A549 (cell line): Measurements from ENCODE around the gene ENAH.

Source experiments
- ATOH8 ChIP-seq: fragments of 250-450 bp; sonication (Bioruptor Pico); IDR thresholded peaks from 2 replicates; pipeline ENCODE4 v1.5.0; 2020; ENCODE audit warnings: low read depth, mild to moderate bottlenecking, moderate library complexity
- CEBPB ChIP-seq, 2 experiments: fragments of >200 bp in 1 of 2; sonication (Bioruptor Twin) in 1 of 2; formaldehyde crosslinking in 1 of 2; IDR thresholded peaks; 2 replicates each; pipeline ENCODE4 v1.6.1; 2012 to 2016
- FOSL2 ChIP-seq, 2 experiments: fragments of 450-650 bp in 1 of 2; fragments of >200 bp in 1 of 2; sonication (Bioruptor Twin) in 1 of 2; formaldehyde crosslinking; IDR thresholded peaks; 2 replicates each; pipeline versions ENCODE4 v1.5.0 to v1.6.1; 2016 to 2020; ENCODE audit warnings: mild to moderate bottlenecking in 1 of 2, moderate library complexity in 1 of 2
- GATA3 ChIP-seq: IDR thresholded peaks from 2 replicates; pipeline ENCODE4 v1.6.1; 2012; ENCODE audit warnings: borderline replicate concordance
- HOXB5 ChIP-seq: fragments of 250-450 bp; sonication (Bioruptor Pico); IDR thresholded peaks from 2 replicates; pipeline ENCODE4 v1.5.0; 2020; ENCODE audit warnings: mild to moderate bottlenecking, moderate library complexity
- JUNB ChIP-seq: fragments of >200 bp; sonication (Bioruptor Twin); formaldehyde crosslinking; IDR thresholded peaks from 2 replicates; pipeline ENCODE4 v1.6.1; 2016
- KDM1A ChIP-seq: fragments of 200-600 bp; sonication (generic); IDR thresholded peaks from 2 replicates; pipeline ENCODE4 v1.6.1; 2016; ENCODE audit warnings: low read depth, mild to moderate bottlenecking
- POLR2A ChIP-seq: IDR thresholded peaks from 2 replicates; pipeline ENCODE4 v1.6.1; 2012; ENCODE audit warnings: mild to moderate bottlenecking, low read length
- RCOR1 ChIP-seq: fragments of 150-350 bp; IDR thresholded peaks from 2 replicates; pipeline ENCODE4 v1.6.1; 2014; ENCODE audit warnings: antibody characterized with exemption, low read length, low read depth
- SMC3 ChIP-seq: fragments of >200 bp; sonication (Bioruptor Twin); formaldehyde crosslinking; IDR thresholded peaks from 3 replicates; pipeline ENCODE4 v1.6.1; 2018; ENCODE audit warnings: inconsistent platforms
- TF ChIP-seq, protein P1 (sequence below): fragments of >200 bp; sonication (Bioruptor Twin); formaldehyde crosslinking; IDR thresholded peaks from 3 replicates; pipeline ENCODE4 v1.5.1; 2016
- TF ChIP-seq, protein P2 (sequence below): fragments of >200 bp; sonication (Bioruptor Twin); formaldehyde crosslinking; IDR thresholded peaks from 3 replicates; pipeline ENCODE4 v1.6.1; 2016
- TF ChIP-seq, protein P3 (sequence below): fragments of 150-350 bp; IDR thresholded peaks from 2 replicates; pipeline ENCODE4 v1.6.1; 2014; ENCODE audit warnings: low read depth, mild to moderate bottlenecking, low read length

DNA sequence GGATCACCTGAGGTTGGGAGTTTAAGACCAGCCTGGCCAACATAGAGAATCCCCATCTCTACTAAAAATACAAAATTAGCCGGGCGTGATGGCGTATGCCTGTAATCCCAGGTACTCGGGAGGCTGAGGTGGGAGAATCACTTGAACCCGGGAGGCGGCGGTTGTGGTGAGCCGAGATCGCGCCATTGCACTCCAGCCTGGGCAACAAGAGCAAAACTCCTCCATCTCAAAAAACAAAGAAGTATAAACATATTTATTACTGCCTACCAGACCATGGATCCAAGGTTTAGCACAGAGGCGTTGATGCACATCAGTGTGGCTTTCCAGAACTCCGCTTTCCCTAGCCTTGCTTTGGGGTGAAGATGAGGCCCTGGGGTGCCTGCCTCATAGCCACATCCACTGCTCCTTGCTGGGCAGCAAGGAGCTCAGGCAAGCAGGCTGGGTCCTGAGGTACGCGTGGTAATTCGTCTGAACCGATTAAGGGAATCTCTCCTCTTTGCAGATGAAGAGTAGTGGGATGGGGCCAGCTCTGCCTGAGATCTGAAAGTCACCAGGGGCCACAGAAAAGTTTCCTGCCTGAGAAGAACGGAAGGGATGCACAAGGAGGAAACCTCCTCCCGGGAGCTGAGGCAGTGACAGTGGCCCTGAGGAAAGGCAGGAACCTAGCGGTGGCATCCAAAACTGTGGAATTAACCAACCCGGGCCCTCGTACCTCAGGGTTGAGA lies 172.8 kb downstream of the ENAH start:
- no peak for TF ChIP-seq JUNB
- TF ChIP-seq, protein P1, sequence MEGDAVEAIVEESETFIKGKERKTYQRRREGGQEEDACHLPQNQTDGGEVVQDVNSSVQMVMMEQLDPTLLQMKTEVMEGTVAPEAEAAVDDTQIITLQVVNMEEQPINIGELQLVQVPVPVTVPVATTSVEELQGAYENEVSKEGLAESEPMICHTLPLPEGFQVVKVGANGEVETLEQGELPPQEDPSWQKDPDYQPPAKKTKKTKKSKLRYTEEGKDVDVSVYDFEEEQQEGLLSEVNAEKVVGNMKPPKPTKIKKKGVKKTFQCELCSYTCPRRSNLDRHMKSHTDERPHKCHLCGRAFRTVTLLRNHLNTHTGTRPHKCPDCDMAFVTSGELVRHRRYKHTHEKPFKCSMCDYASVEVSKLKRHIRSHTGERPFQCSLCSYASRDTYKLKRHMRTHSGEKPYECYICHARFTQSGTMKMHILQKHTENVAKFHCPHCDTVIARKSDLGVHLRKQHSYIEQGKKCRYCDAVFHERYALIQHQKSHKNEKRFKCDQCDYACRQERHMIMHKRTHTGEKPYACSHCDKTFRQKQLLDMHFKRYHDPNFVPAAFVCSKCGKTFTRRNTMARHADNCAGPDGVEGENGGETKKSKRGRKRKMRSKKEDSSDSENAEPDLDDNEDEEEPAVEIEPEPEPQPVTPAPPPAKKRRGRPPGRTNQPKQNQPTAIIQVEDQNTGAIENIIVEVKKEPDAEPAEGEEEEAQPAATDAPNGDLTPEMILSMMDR: no peak
- TF ChIP-seq, protein P2, sequence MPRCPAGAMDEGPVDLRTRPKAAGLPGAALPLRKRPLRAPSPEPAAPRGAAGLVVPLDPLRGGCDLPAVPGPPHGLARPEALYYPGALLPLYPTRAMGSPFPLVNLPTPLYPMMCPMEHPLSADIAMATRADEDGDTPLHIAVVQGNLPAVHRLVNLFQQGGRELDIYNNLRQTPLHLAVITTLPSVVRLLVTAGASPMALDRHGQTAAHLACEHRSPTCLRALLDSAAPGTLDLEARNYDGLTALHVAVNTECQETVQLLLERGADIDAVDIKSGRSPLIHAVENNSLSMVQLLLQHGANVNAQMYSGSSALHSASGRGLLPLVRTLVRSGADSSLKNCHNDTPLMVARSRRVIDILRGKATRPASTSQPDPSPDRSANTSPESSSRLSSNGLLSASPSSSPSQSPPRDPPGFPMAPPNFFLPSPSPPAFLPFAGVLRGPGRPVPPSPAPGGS: no peak
- no peak for TF ChIP-seq POLR2A
- TF ChIP-seq GATA3: no peak
- no peak for TF ChIP-seq ATOH8 (CRISPR knock-in tag)
- TF ChIP-seq, protein P3, sequence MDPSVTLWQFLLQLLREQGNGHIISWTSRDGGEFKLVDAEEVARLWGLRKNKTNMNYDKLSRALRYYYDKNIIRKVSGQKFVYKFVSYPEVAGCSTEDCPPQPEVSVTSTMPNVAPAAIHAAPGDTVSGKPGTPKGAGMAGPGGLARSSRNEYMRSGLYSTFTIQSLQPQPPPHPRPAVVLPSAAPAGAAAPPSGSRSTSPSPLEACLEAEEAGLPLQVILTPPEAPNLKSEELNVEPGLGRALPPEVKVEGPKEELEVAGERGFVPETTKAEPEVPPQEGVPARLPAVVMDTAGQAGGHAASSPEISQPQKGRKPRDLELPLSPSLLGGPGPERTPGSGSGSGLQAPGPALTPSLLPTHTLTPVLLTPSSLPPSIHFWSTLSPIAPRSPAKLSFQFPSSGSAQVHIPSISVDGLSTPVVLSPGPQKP: no peak
- TF ChIP-seq KDM1A: no peak
- TF ChIP-seq CEBPB (IDR thresholded peaks at IDR 0.05): no peak
- TF ChIP-seq RCOR1: no peak
- no peak for TF ChIP-seq HOXB5 (CRISPR knock-in tag)
- TF ChIP-seq FOSL2 (IDR thresholded peaks at IDR 0.05): no peak
- TF ChIP-seq FOSL2 (CRISPR knock-in tag; IDR thresholded peaks at IDR 0.05): no peak
- no peak for TF ChIP-seq SMC3
